WTC11 (cell line): ENCODE results near the gene SGPP2.

Source experiments
- CREM ChIP-seq: sonication (generic); formaldehyde crosslinking; IDR thresholded peaks from 2 replicates; pipeline ENCODE4 v1.8.1; 2022; ENCODE audit warnings: mild to moderate bottlenecking, missing genetic modification reagents, moderate library complexity
- NR1H2 ChIP-seq: sonication (generic); formaldehyde crosslinking; IDR thresholded peaks from 2 replicates; pipeline ENCODE4 v1.9.0; 2021; ENCODE audit warnings: mild to moderate bottlenecking, moderate library complexity, missing genetic modification reagents
- ZNF121 ChIP-seq: sonication (generic); formaldehyde crosslinking; IDR thresholded peaks from 2 replicates; pipeline ENCODE4 v1.8.0; 2023; ENCODE audit warnings: missing genetic modification reagents
- ZNF263 ChIP-seq: sonication (generic); formaldehyde crosslinking; IDR thresholded peaks from 2 replicates; pipeline ENCODE4 v1.8.1; 2022; ENCODE audit warnings: low read depth, mild to moderate bottlenecking, moderate library complexity, missing genetic modification reagents
- TF ChIP-seq, protein P1 (sequence below): fragments of 200-600 bp; IDR thresholded peaks from 2 replicates; pipeline ENCODE4 v1.8.0; 2022; ENCODE audit warnings: antibody characterized with exemption
- TF ChIP-seq, protein P2 (sequence below): sonication (generic); formaldehyde crosslinking; IDR thresholded peaks from 2 replicates; pipeline ENCODE4 v1.8.1; 2022; ENCODE audit warnings: low read depth, missing genetic modification reagents, borderline replicate concordance
- TF ChIP-seq, protein P3 (sequence below): fragments of 250-450 bp; sonication (Bioruptor Pico); IDR thresholded peaks from 2 replicates; pipeline ENCODE4 v1.9.0; 2021; ENCODE audit warnings: mild to moderate bottlenecking, borderline replicate concordance
- TF ChIP-seq, protein P4 (sequence below): sonication (generic); formaldehyde crosslinking; IDR thresholded peaks from 2 replicates; pipeline ENCODE4 v1.8.0; 2022; ENCODE audit warnings: mild to moderate bottlenecking, missing genetic modification reagents
- TF ChIP-seq, protein P5 (sequence below): sonication (generic); formaldehyde crosslinking; IDR thresholded peaks from 2 replicates; pipeline ENCODE4 v1.8.1; 2023; ENCODE audit warnings: mild to moderate bottlenecking, missing genetic modification reagents, moderate library complexity
- TF ChIP-seq, protein P6 (sequence below): sonication (generic); formaldehyde crosslinking; IDR thresholded peaks from 2 replicates; pipeline ENCODE4 v1.8.0; 2022; ENCODE audit warnings: missing genetic modification reagents

DNA sequence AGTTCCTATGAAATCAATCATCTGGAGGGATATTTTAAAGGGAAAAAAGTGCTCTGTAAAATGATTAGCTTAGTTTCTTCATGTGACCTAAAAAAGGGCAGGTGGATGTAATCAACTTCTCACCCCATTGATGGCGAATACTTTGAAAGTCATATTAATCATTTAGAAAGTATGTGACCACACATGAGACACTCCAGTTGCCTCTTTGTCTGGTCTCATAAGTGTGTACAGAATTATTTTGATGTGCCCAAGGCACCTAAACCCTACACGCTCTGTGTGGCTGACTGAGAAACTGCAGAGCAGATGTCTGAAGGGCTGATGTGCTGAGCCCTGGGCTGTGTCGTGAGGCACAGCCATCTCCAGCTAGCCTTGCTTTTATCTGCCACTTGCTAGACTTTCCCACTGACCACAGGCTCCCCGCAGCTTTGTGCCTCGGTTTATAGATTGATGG is 26.9 kb downstream of the SGPP2 start:
- TF ChIP-seq, protein P1, sequence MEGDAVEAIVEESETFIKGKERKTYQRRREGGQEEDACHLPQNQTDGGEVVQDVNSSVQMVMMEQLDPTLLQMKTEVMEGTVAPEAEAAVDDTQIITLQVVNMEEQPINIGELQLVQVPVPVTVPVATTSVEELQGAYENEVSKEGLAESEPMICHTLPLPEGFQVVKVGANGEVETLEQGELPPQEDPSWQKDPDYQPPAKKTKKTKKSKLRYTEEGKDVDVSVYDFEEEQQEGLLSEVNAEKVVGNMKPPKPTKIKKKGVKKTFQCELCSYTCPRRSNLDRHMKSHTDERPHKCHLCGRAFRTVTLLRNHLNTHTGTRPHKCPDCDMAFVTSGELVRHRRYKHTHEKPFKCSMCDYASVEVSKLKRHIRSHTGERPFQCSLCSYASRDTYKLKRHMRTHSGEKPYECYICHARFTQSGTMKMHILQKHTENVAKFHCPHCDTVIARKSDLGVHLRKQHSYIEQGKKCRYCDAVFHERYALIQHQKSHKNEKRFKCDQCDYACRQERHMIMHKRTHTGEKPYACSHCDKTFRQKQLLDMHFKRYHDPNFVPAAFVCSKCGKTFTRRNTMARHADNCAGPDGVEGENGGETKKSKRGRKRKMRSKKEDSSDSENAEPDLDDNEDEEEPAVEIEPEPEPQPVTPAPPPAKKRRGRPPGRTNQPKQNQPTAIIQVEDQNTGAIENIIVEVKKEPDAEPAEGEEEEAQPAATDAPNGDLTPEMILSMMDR = no peak
- no peak for TF ChIP-seq NR1H2 (CRISPR knock-in tag)
- TF ChIP-seq, protein P2, sequence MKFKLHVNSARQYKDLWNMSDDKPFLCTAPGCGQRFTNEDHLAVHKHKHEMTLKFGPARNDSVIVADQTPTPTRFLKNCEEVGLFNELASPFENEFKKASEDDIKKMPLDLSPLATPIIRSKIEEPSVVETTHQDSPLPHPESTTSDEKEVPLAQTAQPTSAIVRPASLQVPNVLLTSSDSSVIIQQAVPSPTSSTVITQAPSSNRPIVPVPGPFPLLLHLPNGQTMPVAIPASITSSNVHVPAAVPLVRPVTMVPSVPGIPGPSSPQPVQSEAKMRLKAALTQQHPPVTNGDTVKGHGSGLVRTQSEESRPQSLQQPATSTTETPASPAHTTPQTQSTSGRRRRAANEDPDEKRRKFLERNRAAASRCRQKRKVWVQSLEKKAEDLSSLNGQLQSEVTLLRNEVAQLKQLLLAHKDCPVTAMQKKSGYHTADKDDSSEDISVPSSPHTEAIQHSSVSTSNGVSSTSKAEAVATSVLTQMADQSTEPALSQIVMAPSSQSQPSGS (CRISPR knock-in tag) = no peak
- TF ChIP-seq, protein P3, sequence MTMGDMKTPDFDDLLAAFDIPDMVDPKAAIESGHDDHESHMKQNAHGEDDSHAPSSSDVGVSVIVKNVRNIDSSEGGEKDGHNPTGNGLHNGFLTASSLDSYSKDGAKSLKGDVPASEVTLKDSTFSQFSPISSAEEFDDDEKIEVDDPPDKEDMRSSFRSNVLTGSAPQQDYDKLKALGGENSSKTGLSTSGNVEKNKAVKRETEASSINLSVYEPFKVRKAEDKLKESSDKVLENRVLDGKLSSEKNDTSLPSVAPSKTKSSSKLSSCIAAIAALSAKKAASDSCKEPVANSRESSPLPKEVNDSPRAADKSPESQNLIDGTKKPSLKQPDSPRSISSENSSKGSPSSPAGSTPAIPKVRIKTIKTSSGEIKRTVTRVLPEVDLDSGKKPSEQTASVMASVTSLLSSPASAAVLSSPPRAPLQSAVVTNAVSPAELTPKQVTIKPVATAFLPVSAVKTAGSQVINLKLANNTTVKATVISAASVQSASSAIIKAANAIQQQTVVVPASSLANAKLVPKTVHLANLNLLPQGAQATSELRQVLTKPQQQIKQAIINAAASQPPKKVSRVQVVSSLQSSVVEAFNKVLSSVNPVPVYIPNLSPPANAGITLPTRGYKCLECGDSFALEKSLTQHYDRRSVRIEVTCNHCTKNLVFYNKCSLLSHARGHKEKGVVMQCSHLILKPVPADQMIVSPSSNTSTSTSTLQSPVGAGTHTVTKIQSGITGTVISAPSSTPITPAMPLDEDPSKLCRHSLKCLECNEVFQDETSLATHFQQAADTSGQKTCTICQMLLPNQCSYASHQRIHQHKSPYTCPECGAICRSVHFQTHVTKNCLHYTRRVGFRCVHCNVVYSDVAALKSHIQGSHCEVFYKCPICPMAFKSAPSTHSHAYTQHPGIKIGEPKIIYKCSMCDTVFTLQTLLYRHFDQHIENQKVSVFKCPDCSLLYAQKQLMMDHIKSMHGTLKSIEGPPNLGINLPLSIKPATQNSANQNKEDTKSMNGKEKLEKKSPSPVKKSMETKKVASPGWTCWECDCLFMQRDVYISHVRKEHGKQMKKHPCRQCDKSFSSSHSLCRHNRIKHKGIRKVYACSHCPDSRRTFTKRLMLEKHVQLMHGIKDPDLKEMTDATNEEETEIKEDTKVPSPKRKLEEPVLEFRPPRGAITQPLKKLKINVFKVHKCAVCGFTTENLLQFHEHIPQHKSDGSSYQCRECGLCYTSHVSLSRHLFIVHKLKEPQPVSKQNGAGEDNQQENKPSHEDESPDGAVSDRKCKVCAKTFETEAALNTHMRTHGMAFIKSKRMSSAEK (CRISPR knock-in tag) = no peak
- TF ChIP-seq, protein P4, sequence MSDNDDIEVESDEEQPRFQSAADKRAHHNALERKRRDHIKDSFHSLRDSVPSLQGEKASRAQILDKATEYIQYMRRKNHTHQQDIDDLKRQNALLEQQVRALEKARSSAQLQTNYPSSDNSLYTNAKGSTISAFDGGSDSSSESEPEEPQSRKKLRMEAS (CRISPR knock-in tag) = no peak
- TF ChIP-seq, protein P5, sequence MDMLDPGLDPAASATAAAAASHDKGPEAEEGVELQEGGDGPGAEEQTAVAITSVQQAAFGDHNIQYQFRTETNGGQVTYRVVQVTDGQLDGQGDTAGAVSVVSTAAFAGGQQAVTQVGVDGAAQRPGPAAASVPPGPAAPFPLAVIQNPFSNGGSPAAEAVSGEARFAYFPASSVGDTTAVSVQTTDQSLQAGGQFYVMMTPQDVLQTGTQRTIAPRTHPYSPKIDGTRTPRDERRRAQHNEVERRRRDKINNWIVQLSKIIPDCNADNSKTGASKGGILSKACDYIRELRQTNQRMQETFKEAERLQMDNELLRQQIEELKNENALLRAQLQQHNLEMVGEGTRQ (CRISPR knock-in tag) = no peak
- TF ChIP-seq ZNF263 (CRISPR knock-in tag) = no peak
- TF ChIP-seq, protein P6, sequence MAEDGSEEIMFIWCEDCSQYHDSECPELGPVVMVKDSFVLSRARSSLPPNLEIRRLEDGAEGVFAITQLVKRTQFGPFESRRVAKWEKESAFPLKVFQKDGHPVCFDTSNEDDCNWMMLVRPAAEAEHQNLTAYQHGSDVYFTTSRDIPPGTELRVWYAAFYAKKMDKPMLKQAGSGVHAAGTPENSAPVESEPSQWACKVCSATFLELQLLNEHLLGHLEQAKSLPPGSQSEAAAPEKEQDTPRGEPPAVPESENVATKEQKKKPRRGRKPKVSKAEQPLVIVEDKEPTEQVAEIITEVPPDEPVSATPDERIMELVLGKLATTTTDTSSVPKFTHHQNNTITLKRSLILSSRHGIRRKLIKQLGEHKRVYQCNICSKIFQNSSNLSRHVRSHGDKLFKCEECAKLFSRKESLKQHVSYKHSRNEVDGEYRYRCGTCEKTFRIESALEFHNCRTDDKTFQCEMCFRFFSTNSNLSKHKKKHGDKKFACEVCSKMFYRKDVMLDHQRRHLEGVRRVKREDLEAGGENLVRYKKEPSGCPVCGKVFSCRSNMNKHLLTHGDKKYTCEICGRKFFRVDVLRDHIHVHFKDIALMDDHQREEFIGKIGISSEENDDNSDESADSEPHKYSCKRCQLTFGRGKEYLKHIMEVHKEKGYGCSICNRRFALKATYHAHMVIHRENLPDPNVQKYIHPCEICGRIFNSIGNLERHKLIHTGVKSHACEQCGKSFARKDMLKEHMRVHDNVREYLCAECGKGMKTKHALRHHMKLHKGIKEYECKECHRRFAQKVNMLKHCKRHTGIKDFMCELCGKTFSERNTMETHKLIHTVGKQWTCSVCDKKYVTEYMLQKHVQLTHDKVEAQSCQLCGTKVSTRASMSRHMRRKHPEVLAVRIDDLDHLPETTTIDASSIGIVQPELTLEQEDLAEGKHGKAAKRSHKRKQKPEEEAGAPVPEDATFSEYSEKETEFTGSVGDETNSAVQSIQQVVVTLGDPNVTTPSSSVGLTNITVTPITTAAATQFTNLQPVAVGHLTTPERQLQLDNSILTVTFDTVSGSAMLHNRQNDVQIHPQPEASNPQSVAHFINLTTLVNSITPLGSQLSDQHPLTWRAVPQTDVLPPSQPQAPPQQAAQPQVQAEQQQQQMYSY (CRISPR knock-in tag) = no peak
- TF ChIP-seq ZNF121 (CRISPR knock-in tag) = no peak
- no peak for TF ChIP-seq CREM (CRISPR knock-in tag)
